Measurements from ENCODE around the gene NXPH3. TPM values are rescaled to one million over a fixed set of nuclear protein-coding genes. Genes with fewer than 3 reads are reported as not detected.

The NXPH3 gene
- total and polyA plus RNA-seq, 9 of the 15 experiments (the other 6 are each of a cell fraction or from before 2014, with no cell fraction given) = 0.04 to 0.27 (median 0.07) TPM; not detected in 2

- Histone ChIP-seq H3K79me2 (ENCODE audit: control insufficient read depth, insufficient read depth, low read length) (no peaks in the 10 kb centered on the region), H3K9ac (ENCODE audit: insufficient read depth in 1 of 2, low read depth in 2 of 2, low read length in 2 of 2) (no peak overlapping the region), H3K27me3 (ENCODE audit: control insufficient read depth in 2 of 2, insufficient read depth in 2 of 2, low read length in 2 of 2) (no peaks in the 10 kb centered on the region), H4K20me1 (replicated peaks; ENCODE audit: control insufficient read depth, insufficient read depth, low read length) (no peaks in the 10 kb centered on the region), H3K9me1 (ENCODE audit: control insufficient read depth, insufficient read depth, low read length) (no peaks in the 10 kb centered on the region), H3K4me3 (no peak overlapping the region), H3K4me1 (replicated peaks in 1 of 2; ENCODE audit: control insufficient read depth in 2 of 2, insufficient read depth in 2 of 2, low read length in 2 of 2) (no peaks in the 10 kb centered on the region), H3K9me3 (replicated peaks; ENCODE audit: control insufficient read depth, insufficient read depth, low read depth, low read length) (no peaks in the 10 kb centered on the region), H2AFZ (ENCODE audit: low read depth, low read length) (no peak overlapping the region), H3K36me3 (ENCODE audit: control insufficient read depth, insufficient read depth, low read length) (peaks cover 42% of the 10 kb centered on the region; the same call in 2 of the 3 replicates), H3K27ac (ENCODE audit: extremely low read depth, low read depth, low read length) (no peak overlapping the region), H3K4me2 (ENCODE audit: insufficient read depth, low read length) (no peak overlapping the region)
- FAIRE-seq (peak; percentile 37), DNase-seq (ENCODE audit: extremely low read depth in 1 of 4, low spot score in 3 of 4) (no peak), ATAC-seq (no peak)
- BruUV-seq (replicated peaks) = no TSS peak
- WGBS (ENCODE audit: insufficient coverage, low coverage, missing lambda C conversion rate) = 93% methylated on average over 4 of the region's 4 CpGs
- in situ Hi-C loops (cut with MboI) = no loop called here
- TF ChIP-seq ZSCAN29 (IDR thresholded peaks at IDR 0.05) = no peak
- TF ChIP-seq TAF9B (IDR thresholded peaks at IDR 0.05; ENCODE audit: partially characterized antibody) = no peak
- no peak for TF ChIP-seq ZNF12 (CRISPR knock-in tag; IDR thresholded peaks at IDR 0.05)
- TF ChIP-seq ZNF3 (CRISPR knock-in tag; IDR thresholded peaks at IDR 0.05) = no peak
- TF ChIP-seq E2F1 (CRISPR knock-in tag; IDR thresholded peaks at IDR 0.05) = no peak
- TF ChIP-seq CTCFL (IDR thresholded peaks at IDR 0.05; ENCODE audit: borderline replicate concordance, insufficient read depth, low read depth, low read length, poor library complexity, severe bottlenecking) = no peak
- TF ChIP-seq E2F3 (CRISPR knock-in tag; IDR thresholded peaks at IDR 0.05) = no peak
- TF ChIP-seq ARID3B (CRISPR knock-in tag; IDR thresholded peaks at IDR 0.05; ENCODE audit: borderline replicate concordance) = no peak
- no peak for TF ChIP-seq CREB3L1 (IDR thresholded peaks at IDR 0.05; ENCODE audit: borderline replicate concordance, low read depth)
- no peak for TF ChIP-seq XRCC4 (IDR thresholded peaks at IDR 0.05; ENCODE audit: extremely low read depth, insufficient read depth, insufficient read length)
- no peak for TF ChIP-seq RNF219 (CRISPR knock-in tag; IDR thresholded peaks at IDR 0.05)
- intact Hi-C loops (cut with micrococcal nuclease) = no loop called here
- ChIA-PET POLR2A (interaction anchor here (1.0 to 1.5 kb wide), 2 partner anchors 8 to 82 kb away, joined by 3 read pairs; no protein-coding TSS in a partner anchor), CTCF (ENCODE audit: low intra/inter-chr PET ratio) (no interaction called here)
Measured at GRCh38 chr17:49595328-49595727, 19.7 kb downstream of the NXPH3 start.

Measured in K562 (cell line).